Tibial nerve (tissue), 4 donors: Measurements from ENCODE around the gene CEP44.

Experiments
- EP300 ChIP-seq, 2 donors: sonication (generic); formaldehyde crosslinking; IDR thresholded peaks; one replicate each; pipeline ENCODE4 v1.6.1; 2017; ENCODE audit warnings: antibody characterized with exemption in 2 of 2, mild to moderate bottlenecking in 1 of 2
- POLR2A ChIP-seq, 2 donors: fragments of 450-650 bp; IDR thresholded peaks; one replicate each; pipeline ENCODE4 v1.6.1; 2017; ENCODE audit warnings: antibody characterized with exemption in 2 of 2, mild to moderate bottlenecking in 2 of 2, moderate library complexity in 2 of 2
- TF ChIP-seq, protein P1 (sequence below), 5 experiments: fragments of 200-600 bp in 3 of 5; fragments of 450-650 bp in 2 of 5; sonication (generic) in 3 of 5; IDR thresholded peaks; one replicate each; pipeline ENCODE4 v1.5.1; 2016 to 2019; ENCODE audit warnings: antibody characterized with exemption in 5 of 5, mild to moderate bottlenecking in 3 of 5, moderate library complexity in 2 of 5

DNA sequence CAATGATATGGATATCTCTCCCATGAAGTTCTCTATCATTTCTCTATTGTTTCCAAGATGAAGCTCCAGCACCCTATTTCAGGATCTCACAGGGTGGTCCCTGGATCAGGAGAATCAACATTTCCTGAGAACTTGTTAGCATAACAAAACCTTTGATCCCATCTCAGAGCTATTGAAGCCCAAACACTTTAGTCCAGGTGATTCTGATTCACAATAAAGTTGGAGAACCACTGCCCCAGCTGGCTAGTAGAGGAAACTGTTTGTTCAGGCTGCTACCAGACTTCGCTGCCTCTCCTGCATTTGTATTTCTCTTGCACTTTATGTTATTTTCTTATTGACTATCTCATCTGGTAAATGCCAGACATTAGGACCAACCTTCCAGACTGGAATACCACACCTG is 65.4 kb downstream of the CEP44 start:
- TF ChIP-seq, protein P1, sequence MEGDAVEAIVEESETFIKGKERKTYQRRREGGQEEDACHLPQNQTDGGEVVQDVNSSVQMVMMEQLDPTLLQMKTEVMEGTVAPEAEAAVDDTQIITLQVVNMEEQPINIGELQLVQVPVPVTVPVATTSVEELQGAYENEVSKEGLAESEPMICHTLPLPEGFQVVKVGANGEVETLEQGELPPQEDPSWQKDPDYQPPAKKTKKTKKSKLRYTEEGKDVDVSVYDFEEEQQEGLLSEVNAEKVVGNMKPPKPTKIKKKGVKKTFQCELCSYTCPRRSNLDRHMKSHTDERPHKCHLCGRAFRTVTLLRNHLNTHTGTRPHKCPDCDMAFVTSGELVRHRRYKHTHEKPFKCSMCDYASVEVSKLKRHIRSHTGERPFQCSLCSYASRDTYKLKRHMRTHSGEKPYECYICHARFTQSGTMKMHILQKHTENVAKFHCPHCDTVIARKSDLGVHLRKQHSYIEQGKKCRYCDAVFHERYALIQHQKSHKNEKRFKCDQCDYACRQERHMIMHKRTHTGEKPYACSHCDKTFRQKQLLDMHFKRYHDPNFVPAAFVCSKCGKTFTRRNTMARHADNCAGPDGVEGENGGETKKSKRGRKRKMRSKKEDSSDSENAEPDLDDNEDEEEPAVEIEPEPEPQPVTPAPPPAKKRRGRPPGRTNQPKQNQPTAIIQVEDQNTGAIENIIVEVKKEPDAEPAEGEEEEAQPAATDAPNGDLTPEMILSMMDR (IDR thresholded peaks at IDR 0.05), result no peak
- TF ChIP-seq POLR2A (IDR thresholded peaks at IDR 0.05) (no peak), EP300 (IDR thresholded peaks at IDR 0.05) (no peak)
